Activated CD4-positive, CD25-positive, alpha-beta regulatory T cell treated with anti-CD3 and anti-CD28 coated beads, Interleukin-2, amount 50 U/mL, for 72 hours (primary cell): Measurements from ENCODE around the gene FRS3.
A peak's percentile ranks its signal among the peaks of the same experiment; 100 is the strongest.
"Not testable (repeated sequence)": the region's sequence is repeated elsewhere in the genome, so short reads cannot be mapped to it uniquely, and the experiment has no call there.

ENCODE experiments used
- DNase-seq: peaks from one replicate; pipeline ENCODE4 v3.0.0; 2021

Gene FRS3

GRCh38 chr6:41779788-41780550 is at the start of gene FRS3:
FRS3 (minus strand) TSS chr6:41779900; CDS start chr6:41776987, 2,913 bp downstream.
- peak; percentile 100 for DNase-seq

- DNase-seq, result no peak
Measured at GRCh38 chr6:41826343-41827022, 46.8 kb upstream of the FRS3 start.

GRCh38 chr6:41824571-41825569 is 45.2 kb upstream of the FRS3 start:
- no peak for DNase-seq

- DNase-seq, result no peak
Measured at GRCh38 chr6:41823178-41823577, 43.5 kb upstream of the FRS3 start.

GRCh38 chr6:41822021-41822420 is 42.3 kb upstream of the FRS3 start:
- DNase-seq, result no peak

GRCh38 chr6:41821266-41821665 is 41.6 kb upstream of the FRS3 start:
- DNase-seq, result no peak

- DNase-seq, result no peak
Measured at GRCh38 chr6:41818271-41819054, 38.8 kb upstream of the FRS3 start.

- no peak for DNase-seq
Measured at GRCh38 chr6:41815587-41815986, 35.9 kb upstream of the FRS3 start.

GRCh38 chr6:41814629-41815028 is 34.9 kb upstream of the FRS3 start:
- no peak for DNase-seq

GRCh38 chr6:41813956-41814355 is 34.3 kb upstream of the FRS3 start:
- DNase-seq, result no peak

- DNase-seq, result no peak
Measured at GRCh38 chr6:41813469-41813868, 33.8 kb upstream of the FRS3 start.

- not testable (repeated sequence) for DNase-seq
Measured at GRCh38 chr6:41811946-41812345, 32.2 kb upstream of the FRS3 start.

GRCh38 chr6:41811095-41811494 is 31.4 kb upstream of the FRS3 start:
- DNase-seq, result no peak

GRCh38 chr6:41805830-41806774 is 26.4 kb upstream of the FRS3 start:
- DNase-seq, result no peak

- no peak for DNase-seq
Measured at GRCh38 chr6:41801380-41801779, 21.7 kb upstream of the FRS3 start.

GRCh38 chr6:41799559-41799911 is 19.8 kb upstream of the FRS3 start:
- no peak for DNase-seq

GRCh38 chr6:41798901-41799558 is 19.3 kb upstream of the FRS3 start:
- DNase-seq, result no peak

- no peak for DNase-seq
Measured at GRCh38 chr6:41796474-41796873, 16.8 kb upstream of the FRS3 start.

- DNase-seq, result no peak
Measured at GRCh38 chr6:41791984-41792383, 12.3 kb upstream of the FRS3 start.

GRCh38 chr6:41791305-41791704 is 11.6 kb upstream of the FRS3 start:
- DNase-seq, result no peak

- no peak for DNase-seq
Measured at GRCh38 chr6:41790045-41790444, 10.3 kb upstream of the FRS3 start.
